Activated naive CD4-positive, alpha-beta T cell (primary cell): ENCODE data around the gene ABCA3.

Experiments
- DNase-seq, 4 experiments: peaks; one replicate each; lab custom pipeline; 2025; lab: John Stamatoyannopoulos, UW

ABCA3 gene

DNA sequence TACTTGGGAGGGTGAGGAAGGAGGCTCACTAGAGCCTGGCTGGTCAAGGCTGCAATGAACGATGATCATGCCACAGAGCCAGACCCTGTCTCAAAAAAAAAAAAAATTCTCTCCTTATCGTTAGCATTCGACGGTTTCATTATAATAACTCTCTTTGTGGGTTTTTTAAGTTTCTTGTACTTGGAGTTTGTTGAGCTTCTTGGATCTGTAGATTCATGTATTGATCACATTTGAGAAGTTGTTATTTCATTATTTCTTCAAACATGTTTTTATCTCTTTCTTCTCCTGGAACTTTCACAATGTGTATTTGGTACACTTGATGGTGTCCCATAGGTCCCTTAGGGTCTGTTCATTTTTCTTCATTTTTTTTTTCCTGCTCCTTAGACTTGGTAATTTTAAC lies 16.8 kb upstream of the ABCA3 start:
- no peak for DNase-seq

- DNase-seq = no peak
Measured at GRCh38 chr16:2350500-2350899, 10.0 kb upstream of the ABCA3 start.

GRCh38 chr16:2343211-2343610 lies 2.7 kb upstream of the ABCA3 start:
- no peak for DNase-seq

DNA sequence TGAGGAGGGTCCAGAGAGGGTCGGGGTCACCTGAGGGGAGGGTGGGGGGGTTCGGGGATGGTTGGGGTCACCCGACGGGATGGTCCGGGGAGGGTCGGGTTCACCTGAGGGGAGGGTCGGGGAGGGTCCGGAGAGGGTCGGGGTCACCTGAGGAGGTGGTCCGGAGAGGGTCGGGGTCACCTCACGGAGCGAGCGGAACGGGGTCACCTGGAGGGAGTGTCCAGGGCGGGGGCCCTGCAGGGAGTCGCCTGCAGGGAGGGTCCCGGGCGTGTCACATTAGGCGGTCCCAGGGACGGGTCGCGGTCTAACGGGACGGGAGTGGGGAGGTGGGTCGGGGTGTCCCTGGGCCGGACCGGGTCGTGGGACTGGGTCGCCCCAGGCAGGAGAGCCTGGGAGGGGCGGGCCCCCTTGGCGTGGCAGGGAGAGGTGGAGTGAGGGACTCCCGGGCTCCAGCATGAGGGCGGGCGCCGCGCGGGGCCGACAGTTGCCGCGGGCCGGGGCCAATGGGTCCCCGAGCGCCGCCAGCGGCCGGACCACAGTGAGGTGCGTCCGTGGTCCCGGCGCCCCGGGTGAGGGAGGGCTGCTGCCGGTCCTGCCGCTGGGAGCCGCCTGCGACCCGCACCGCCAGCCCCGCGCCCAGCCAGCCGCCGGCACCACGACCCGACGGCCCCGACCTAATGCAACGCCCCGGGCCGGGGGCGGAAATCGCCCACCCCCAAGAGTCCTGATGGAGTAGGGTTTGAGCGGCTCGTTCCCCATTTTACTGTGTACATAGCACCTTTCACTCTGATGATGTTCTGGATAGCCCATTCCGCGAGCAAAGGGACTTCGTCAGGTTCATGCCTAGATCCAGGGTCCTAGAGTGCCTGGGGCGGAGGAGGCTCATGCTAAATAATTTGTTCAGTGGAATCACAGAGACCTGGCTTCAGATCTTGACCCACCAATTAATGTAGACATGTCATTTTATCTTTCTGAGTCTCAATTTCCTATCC lies 1.2 kb upstream of the ABCA3 start:
- no peak for DNase-seq

- peak in 2 of 4 experiments; percentile 12 for DNase-seq
Measured at GRCh38 chr16:2339521-2340484, 725 bp downstream of the ABCA3 start.

GRCh38 chr16:2337431-2338296 lies 2.9 kb downstream of the ABCA3 start:
- no peak for DNase-seq

- DNase-seq = no peak
Measured at GRCh38 chr16:2335286-2335895, 5.1 kb downstream of the ABCA3 start.

- no peak for DNase-seq
Measured at GRCh38 chr16:2333772-2334379, 6.7 kb downstream of the ABCA3 start.

DNA sequence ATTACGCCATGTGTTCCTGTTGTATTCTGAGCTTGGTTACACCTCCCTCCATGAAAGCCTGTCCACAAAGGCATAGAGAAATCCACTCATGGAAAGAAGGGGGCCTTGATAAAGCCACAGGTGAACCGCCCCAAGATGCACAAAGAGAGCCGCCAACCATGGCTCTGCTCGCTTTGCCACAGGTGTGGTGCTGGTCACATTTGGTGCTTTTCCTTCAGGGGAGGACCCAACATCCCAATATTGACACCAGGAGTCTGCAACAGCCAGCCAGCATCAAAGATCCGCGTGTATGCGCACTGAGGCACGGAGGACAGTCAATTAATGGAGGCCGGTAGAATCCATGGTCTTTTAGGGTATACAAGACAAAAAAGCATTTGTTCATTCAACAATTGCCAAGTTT lies 7.3 kb downstream of the ABCA3 start:
- no peak for DNase-seq

- no peak for DNase-seq
Measured at GRCh38 chr16:2331931-2332267, 8.6 kb downstream of the ABCA3 start.

GRCh38 chr16:2331199-2331930 lies 9.2 kb downstream of the ABCA3 start:
- no peak for DNase-seq

GRCh38 chr16:2329532-2329931 lies 11.0 kb downstream of the ABCA3 start:
- no peak for DNase-seq

DNA sequence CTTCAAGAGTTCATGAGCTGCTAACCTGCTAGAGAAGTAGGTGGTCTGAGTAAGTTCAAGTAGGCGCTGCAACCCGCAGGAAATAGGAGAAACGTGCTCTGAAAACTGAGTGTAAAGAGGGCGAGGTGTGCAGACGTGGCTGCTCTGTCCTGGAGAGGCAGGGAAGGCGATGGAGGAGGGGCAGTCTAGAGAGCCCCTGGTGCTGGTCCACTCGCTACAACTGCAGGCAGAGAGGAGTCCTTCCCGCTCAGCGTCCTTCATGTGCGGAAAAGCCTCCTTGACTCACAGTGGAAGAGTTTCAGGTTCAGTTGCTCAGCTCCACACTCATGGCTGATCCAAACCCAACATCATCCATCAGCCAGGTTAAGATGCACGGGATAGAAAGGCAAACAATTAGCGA lies 12.1 kb downstream of the ABCA3 start:
- no peak for DNase-seq

DNA sequence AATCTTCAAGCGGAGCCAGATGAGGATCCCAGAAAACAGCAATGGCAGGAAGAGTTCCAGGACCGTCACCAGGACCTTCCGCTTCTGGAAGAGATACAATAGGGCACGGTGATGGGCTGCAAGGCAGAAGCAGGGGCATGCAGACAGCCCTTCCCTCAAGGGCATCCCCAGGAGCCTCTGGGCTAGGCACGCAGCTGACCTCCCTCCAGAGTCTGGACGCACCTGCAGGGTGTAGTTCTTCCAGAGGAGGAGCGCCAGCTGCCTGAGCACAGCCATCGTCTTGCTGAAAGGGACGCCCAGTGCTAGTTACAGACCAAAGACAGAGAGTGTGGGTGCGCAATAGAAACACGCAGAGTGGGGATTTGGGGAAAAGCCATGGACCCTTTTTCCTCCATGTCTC lies 14.3 kb downstream of the ABCA3 start:
- DNase-seq = no peak

DNA sequence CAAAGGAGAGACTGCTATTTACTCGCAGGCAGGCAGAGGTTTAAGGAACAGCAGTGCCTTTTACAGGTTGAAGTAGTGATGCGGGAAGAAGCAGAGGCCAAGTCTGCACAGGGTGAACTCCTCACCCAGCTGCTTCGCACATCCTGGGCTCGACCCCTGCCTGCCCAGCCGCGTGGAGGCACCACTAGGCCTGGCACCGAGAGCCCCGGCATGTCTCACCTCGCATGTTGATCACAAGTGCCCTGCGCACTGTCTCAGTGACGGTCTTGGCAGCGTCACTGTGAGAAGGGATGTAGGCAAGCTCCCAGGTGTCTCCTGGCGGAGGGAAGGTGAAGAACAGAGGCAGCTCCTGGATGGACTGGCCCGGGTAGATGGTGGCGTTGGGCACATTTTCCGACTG lies 14.7 kb downstream of the ABCA3 start:
- DNase-seq = no peak

DNA sequence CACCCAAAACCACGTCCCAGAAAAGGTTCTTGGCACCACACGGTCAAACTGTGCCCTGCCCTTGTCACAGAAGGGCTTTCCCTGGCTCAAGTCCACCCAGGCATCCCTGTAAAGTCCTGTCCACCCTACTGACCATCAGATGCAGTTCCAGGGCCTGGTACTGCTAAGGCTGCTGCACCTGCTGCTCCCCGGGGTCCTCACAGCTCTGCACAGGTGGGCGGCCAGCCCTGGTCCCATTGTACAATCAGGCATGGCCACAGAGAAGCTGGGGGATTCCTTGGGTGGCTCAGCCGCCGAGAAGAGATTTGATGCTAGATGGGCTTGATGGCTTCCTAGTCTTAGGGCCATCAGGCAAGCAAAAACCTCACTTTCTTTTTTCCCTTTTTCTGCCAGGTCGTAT lies 15.3 kb downstream of the ABCA3 start:
- DNase-seq = no peak

DNA sequence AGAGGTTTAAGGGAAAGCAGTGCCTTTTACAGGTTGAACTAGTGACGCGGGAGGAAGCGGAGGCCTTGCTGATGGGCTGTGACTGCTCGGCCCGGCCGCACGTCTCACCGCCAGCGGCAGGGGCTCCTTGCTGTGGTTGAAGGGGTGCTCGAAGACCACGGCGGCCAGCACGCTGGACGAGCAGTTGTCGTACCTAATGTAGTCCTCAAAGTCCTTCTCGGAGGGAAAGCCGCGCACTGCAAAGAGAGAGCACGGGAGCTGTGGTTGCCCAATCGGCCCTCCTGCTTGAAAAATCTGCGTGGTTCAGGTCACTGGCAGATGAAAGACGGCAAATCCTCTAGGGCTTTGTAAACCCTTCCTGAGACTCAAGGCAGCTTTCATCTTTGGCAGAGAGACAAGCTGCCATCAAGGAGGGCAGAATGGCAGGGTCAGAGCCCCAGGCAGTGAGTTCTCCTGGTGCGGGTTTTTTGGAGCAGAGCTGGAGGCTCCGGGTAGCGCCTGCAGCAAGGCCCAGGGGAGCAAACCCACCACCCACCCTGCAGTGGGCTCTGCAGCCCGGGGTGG lies 16.1 kb downstream of the ABCA3 start:
- DNase-seq = no peak

- DNase-seq = no peak
Measured at GRCh38 chr16:2323701-2324100, 16.8 kb downstream of the ABCA3 start.

GRCh38 chr16:2319606-2320005 lies 20.9 kb downstream of the ABCA3 start:
- DNase-seq = no peak
